Heart left ventricle (tissue), 13 donors: ENCODE measurements around the gene GHDC.

Experiments used
- POLR2A ChIP-seq, 2 donors: fragments of 450-650 bp; IDR thresholded peaks; one replicate each; pipeline ENCODE4 v1.6.1; 2017; ENCODE audit warnings: antibody characterized with exemption in 2 of 2, mild to moderate bottlenecking in 2 of 2, moderate library complexity in 2 of 2
- TF ChIP-seq, protein P1 (sequence below), 12 donors: fragments of 200-600 bp; sonication (generic) in 4 of 12; IDR thresholded peaks; one replicate each; pipeline versions ENCODE4 v1.5.0 to v1.8.0; 2018 to 2022; ENCODE audit warnings: antibody characterized with exemption in 12 of 12, mild to moderate bottlenecking in 5 of 12
- donor health status: ischemic (EF 13 %, LVEDD 7.1; RV severe dilation, severe dysfunction).
- donor health status: DM: no; HTN: yes; CAD: no.
- donor health status: DM: no; HTN: no; CAD: no.
- donor health status: ischemic (EF 25% LVEDD 6.9; RV normal size, moderate dysfunction).
- donor health status: ischemic (EF 25% LVEDD 5.7; RV mildly dilated, moderate dysfunction).
- donor health status: ischemic (EF 35%, LVEDD 5.7; RV mildly dilated, moderate dysfunction).
- donor health status: nonischemic (EF 11% LVEDD 7.7; RV severe dilation, severe dysfunction).
- donor health status: DM: yes; HTN: yes; CAD: no.
- donor health status: PGD.
- donor health status: ischemic (EF 29% LVEDD 5.4; RV normal size, mild dysfunction).
- donor health status: nonischemic (EF 23%, LVEDD 6.1; RV moderate dilation, normal function).

DNA sequence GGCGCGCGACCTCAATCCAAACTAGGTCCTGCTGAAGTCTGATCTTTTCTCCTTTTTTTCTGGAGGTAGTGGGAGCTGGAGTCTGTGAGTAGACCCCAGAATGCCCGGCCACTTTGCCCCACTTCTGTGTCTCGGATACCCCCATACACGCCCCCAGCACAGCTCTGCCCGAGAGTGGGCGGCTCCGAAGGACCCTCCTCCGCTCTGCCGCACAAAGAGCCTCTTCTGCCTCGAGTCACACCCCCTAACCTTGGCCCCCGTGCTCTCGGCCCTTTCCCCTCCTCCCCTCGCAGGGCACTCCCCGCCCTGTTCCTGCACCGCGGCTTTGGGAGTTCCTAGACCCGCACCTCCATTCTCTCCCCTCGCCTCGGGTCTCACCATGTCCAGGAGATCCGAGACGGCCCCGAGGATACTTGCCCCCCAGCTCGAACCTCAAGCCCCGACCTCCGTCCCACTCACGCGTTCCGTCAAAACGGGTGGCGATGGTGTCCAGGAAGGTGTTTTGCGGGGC is 13.8 kb downstream of the GHDC start:
- TF ChIP-seq, protein P1, sequence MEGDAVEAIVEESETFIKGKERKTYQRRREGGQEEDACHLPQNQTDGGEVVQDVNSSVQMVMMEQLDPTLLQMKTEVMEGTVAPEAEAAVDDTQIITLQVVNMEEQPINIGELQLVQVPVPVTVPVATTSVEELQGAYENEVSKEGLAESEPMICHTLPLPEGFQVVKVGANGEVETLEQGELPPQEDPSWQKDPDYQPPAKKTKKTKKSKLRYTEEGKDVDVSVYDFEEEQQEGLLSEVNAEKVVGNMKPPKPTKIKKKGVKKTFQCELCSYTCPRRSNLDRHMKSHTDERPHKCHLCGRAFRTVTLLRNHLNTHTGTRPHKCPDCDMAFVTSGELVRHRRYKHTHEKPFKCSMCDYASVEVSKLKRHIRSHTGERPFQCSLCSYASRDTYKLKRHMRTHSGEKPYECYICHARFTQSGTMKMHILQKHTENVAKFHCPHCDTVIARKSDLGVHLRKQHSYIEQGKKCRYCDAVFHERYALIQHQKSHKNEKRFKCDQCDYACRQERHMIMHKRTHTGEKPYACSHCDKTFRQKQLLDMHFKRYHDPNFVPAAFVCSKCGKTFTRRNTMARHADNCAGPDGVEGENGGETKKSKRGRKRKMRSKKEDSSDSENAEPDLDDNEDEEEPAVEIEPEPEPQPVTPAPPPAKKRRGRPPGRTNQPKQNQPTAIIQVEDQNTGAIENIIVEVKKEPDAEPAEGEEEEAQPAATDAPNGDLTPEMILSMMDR (IDR thresholded peaks at IDR 0.05) = no peak
- TF ChIP-seq POLR2A (IDR thresholded peaks at IDR 0.05) = no peak
